ENCODE measurements around the gene GAS6.
"Not testable (repeated sequence)": the region's sequence is repeated elsewhere in the genome, so short reads cannot be mapped to it uniquely, and the experiment has no call there.

Gene GAS6

GRCh38 chr13:113840541-113841352, 23.1 kb downstream of the GAS6 start:
- peak in 51 of 58 donors; percentile 16 to 84 (median 63) for DNase-seq

DNA sequence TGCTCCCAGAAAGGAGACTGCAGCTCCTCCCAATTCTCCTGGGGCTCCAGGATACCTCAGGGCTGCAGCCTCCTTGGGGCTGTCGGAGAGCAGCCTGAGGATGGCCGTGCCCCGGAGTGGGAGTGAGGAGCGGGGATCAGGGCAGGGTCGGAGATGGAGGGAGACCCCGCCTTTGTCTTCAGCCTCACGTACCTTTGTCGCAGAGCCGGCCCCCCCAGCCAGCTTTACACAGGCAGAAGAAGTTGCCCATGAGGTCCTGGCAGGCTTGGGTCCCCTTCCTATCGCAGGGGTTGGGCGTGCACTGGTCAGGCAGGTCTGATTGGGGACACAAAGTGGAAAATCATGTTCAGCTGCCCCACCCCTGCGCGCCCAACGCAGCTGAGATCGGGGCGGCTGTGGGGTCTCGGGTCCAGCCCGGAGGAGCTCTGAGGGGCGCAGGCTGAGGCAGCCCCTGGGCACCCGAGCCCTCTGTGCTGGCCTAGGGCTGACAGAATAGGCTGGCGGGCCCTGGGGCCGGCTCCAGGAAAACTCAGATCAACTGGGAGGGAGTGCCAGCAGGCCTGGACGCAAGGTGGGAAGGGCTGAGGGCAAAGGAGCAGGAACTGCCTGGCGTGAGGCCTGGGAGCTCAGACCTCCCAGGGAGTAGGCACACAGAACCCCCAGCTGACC, 24.2 kb downstream of the GAS6 start:
- peak in 10 of 58 donors; percentile 18 to 63 (median 37) for DNase-seq

DNA sequence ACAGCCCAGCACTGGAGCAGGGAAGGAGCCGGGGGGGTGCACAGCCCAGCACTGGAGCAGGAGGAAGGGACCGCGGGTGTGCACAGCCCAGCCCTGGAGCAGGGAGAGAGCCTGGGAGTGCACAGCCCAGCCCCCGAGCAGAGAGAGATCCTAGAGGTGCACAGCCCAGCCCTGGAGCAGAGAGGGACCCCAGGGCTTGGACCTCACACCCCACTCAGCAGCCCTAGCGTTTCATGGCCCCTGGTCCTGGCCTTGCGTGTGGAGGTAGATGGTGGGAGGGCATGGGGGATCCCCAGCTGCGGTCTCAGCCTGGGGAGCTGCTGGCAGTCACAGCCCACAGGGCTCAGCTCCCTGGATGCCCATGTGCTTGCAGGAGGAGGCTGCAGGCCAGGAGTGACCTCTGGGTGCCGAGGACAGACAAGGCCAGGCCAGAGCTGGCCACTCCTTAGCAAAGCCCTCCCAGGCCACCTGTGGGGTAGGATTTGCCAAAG, 25.1 kb downstream of the GAS6 start:
- DNase-seq, result no peak

DNA sequence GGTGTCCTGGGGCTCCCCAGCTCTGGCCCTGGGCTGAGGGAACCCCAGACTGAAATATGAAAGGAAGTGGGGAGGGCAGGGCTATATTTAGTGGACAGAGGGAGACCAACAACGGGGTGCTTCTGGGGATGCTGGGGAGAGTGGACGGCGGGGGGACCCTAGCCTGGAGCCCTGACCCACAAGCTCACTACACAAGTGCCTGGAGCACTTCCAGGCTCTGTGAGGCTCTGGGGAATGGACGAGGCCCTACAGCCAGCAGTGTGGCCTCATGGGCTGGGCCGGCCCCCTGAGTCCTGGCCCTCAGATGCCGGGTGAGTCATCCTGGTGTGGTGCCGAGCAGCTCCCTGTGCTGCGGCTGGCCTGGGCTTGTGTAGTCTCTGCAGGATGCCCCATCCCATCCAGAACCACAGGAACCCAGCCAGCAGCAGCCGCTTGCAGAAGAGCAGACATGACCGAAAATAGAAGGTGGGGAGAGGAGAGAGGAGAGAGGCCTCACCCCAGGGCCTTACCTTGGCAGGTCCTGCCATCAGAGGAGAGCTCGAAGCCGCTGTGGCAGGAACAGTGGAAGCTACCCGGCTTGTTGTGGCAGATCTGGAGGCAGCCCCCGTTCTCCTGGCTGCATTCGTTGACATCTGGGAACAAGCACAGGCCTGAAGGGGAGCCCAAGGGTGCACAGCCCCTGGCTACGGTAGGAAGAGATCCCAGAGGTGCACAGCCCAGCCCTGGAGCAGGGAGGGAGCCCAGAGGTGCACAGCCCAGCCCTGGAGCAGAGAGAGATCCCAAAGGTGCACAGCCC, 26.1 kb downstream of the GAS6 start:
- DNase-seq, result peak in 55 of 58 donors; percentile 17 to 94 (median 64)

GRCh38 chr13:113836768-113837559, 26.9 kb downstream of the GAS6 start:
- peak in 2 of 58 donors; percentile 56 to 63 for DNase-seq

DNA sequence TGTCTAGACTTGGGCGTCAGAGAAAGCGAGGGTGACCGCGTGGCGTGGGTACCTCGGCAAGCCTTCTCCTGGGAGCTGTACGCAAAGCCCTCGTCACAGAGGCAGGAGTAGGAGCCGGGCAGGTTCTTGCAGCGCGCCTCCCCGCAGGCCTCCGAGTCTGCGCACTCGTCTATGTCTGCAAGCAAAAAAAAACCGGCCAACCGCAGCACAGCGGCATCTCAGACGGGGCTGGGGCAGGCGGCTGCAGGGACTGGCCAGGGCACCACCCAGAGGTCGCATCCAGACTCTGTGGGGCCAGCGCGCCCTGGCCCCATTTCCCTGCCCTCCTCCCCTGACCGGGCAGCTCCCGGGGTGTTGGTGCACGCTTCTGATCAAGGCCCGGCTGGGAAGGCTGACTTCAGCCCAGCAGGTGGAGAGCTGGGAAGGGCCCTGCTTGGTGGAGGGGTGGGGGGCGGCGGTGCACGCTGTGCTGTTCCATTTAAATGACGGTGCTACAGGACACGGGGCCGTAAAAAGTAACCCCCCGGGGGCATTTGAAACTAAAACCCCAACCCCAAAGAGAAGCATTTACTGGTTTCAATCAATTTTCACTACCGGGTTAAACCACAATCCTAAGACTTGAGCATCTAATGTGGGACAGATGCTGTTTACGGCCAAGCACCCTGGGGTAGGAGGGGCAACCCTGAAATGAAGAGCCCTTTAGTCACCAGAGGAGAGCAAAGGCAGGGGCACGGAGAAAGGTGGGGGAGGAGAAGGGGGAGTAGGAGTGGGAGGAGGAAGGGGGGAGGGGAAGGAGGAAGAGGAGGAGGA, 28.2 kb downstream of the GAS6 start:
- no peak for DNase-seq

- DNase-seq, result no peak
Measured at GRCh38 chr13:113834496-113835200, 29.2 kb downstream of the GAS6 start.

GRCh38 chr13:113834006-113834405, 29.9 kb downstream of the GAS6 start:
- DNase-seq, result not testable (repeated sequence)

- no peak for DNase-seq
Measured at GRCh38 chr13:113833111-113833830, 30.6 kb downstream of the GAS6 start.

GRCh38 chr13:113832631-113833030, 31.2 kb downstream of the GAS6 start:
- no peak for DNase-seq

DNA sequence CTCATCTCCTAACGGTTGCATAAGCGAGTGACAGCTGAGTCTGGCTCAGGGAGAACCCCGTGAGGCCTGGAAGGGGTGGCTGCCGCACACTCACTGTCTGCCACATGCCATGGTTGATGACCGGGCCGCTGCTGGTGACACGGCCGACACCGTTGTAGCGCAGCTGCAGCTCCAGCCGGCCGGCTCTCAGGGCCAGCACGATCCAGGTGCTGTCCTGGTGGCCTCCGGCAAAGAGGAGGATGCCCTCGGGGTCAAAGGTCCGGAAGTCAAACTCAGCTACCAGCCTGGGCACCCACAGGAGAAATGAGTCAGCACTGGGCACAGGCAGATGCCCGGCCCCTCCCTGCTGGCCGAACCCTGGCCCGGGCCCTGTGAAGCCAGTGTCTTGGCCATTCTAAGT, 31.7 kb downstream of the GAS6 start:
- DNase-seq, result no peak

DNA sequence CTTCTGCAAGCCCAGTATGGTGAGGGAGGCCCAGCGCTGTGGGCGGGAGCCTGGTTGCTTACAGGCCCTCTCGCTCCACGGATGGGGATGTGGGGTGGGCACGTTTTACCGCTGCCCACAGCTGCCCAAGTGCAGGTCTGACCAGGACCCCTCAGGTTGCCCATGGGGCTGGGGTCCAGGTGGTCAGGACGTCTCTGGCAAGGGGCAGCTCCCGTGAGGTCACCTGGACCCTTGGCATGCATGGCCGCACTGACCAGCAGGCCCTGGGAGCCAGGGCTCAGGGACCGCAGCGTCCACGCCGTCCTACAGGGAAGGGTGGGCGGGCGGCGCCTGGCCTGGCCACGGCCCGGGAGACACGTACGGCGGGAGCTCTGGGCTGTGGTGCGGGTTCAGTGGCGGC, 32.8 kb downstream of the GAS6 start:
- DNase-seq, result no peak

- not testable (repeated sequence) for DNase-seq
Measured at GRCh38 chr13:113830426-113830950, 33.4 kb downstream of the GAS6 start.

DNA sequence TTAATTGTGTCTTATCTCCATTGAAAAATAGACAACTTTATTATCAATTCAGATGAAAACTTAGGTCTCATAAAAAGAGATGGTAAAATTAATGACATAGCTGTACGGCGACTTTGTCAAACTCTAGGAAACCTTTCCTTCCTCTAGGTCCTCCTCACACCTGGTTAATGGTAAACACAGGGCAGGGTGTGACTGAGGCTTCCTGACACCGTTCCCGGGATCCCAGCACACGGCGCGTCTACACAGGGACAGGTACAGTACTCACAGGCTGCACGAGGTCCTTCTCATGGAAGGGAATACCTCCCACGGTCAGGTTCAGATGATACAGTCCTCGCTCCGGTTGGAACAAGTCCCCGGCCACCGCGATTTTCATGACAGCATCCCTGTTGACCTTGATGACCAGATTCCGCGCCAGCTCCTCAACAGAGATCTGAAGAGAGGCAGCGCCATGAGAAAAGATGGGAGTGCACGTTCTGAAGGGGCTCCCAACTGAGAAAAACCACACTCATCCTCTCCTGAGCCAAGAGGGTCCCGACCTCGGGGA, 35.5 kb downstream of the GAS6 start:
- DNase-seq, result no peak

DNA sequence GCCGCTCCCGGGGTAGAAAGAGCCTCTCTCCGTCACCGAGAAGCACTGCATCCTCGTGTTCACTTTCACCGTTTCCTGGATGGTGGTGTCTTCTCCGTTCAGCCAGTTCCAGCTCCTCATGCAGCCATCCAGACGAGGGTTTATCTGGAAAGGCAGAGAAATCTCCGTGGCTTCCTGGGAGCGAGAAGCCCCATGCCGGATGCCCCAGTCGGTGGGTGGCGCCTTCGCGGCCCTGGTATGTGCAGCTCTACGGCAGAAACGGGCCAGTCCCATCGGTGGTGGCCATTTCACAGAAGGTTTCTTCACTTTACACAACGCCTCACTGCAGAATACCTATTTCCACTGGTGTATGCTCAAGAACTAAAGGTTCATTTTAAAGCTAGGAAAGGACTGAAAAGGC, 36.9 kb downstream of the GAS6 start:
- DNase-seq, result no peak

GRCh38 chr13:113826446-113826845, 37.4 kb downstream of the GAS6 start:
- not testable (repeated sequence) for DNase-seq

DNA sequence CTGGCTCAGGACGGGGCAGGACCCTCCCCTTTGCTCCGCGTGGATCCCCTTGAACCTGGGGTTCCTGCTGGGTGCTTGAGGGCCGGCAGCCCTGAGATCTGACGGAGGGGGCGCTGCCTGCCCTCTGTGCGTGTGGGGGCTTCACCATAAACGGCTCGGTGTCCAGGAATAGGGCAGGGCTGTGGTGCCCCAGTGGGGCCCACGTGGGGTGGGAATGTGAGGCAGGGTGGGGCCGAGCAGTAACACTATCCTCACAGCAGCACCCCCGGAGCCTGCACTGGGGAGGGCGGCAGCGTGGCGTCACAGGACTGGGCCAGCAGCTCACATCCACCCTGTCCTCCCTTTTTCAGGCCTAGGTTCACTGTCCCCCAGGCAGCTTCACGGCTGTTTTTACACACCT, 38.0 kb downstream of the GAS6 start:
- no peak for DNase-seq

GRCh38 chr13:113823771-113824170, 40.1 kb downstream of the GAS6 start:
- no peak for DNase-seq
